GM12873 (cell line): ENCODE results near the gene RPP21.

Source experiments
- TF ChIP-seq, protein P1 (sequence below): IDR thresholded peaks from 2 replicates; pipeline ENCODE4 v1.5.1; 2012; ENCODE audit warnings: low read depth, mild to moderate bottlenecking, moderate library complexity, low read length, control low read depth; ENCODE audit not compliant: insufficient read depth; ENCODE audit errors: missing control alignments

The RPP21 gene

DNA sequence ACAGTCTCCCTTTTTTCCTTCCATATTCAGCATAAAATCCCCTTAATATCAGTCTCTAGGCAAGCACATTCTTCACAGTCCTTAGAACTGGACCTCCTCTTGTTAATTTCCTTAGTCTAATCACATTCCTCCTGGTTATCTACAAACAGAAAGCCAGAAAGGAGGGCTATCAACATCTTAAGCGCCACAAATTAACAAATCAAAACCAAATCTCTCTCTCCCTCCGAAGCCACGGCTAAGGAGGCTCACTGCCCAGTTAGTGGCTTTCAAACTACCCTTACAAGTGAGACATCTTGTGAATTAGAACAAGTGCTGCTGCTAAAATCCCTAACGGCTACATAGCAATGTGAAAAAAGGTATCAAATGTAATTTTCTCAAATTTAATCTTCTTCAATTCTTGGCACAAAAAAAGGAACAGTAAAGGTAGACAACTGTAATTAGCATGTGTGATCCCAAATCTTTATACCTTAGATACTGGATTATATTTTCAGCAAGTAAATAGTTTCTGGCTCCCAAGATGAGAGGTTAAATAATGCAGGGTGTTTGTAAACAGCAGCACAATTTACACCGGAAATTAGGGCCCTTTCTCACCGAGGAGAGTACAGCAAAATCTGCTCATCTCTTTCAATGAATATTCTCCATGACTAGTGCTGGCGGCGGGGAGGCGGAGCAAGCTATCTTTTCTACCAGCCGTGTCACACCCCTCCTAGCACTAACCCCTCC, 19.6 kb upstream of the RPP21 start:
- TF ChIP-seq, protein P1, sequence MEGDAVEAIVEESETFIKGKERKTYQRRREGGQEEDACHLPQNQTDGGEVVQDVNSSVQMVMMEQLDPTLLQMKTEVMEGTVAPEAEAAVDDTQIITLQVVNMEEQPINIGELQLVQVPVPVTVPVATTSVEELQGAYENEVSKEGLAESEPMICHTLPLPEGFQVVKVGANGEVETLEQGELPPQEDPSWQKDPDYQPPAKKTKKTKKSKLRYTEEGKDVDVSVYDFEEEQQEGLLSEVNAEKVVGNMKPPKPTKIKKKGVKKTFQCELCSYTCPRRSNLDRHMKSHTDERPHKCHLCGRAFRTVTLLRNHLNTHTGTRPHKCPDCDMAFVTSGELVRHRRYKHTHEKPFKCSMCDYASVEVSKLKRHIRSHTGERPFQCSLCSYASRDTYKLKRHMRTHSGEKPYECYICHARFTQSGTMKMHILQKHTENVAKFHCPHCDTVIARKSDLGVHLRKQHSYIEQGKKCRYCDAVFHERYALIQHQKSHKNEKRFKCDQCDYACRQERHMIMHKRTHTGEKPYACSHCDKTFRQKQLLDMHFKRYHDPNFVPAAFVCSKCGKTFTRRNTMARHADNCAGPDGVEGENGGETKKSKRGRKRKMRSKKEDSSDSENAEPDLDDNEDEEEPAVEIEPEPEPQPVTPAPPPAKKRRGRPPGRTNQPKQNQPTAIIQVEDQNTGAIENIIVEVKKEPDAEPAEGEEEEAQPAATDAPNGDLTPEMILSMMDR: no peak

DNA sequence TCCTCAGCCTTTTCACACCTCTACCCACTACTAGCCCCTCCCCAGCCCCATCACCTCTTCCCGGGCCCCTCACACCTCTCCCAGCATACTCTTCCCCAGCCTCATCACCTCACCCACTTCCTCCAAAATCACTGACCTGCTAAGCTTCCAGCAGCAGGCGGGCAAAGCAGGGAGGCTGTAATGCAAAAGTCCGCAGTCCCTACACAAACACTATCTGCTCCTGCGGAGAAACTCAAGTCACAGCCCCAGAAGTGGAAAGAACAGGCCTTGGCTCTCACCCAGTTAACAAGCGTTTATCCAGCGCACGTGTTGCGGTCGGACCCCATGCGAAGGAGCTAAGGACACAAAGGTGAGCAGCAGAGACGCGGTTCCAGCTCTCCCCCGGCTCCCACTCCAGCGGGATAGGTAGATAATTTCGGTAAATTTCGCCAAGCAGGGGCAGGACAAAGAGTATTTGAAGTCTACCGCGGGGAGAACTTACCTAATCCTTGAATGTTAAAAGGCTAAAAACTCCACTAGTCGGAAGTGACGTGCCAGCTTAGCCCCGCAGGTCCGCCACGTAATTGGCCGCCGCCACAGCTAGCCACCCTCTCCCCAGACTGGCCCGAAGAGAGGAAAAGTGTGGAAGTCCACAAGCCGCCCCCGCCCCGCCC, 19.0 kb upstream of the RPP21 start:
- TF ChIP-seq, protein P1: no peak

DNA sequence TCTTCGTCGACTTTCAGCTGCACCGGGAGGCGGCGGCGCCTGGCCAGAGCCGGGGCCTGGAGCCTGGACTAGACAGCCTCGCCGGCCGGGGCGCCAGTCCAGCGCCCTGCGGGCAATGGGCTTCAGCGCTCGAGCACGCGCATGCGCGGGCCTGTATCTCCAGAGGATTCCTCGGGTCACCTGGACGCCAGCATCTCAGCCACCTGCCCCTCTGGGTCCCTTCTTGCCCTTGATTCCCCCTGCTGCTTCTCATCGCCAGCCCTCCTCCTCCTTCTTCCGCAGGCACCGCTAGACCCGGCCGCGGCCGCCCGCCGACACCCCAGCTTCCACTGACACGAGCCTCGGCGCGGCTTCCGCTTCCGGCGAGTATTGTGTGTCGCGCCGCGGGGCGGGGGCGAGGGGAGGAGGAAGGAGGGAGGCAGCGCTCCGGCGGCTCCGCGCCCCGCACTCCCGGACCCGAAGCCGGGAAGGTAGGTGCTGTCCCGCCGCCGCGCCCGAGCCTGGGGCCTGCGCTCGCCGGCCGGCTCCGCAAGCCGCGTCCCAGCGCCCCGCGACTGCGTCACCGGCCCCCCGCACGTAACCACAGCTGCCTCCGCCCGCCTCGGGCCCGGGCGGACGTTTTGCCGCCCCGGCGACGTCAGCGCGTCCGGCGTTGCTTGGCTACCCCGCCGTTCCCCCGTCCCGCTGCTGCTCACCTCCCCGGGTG, 18.3 kb upstream of the RPP21 start, which contains the start of gene TRIM39:
TSS of gene TRIM39 (plus strand) at position 402 of the 706 bp plus-strand sequence. CDS start 2,391 bp downstream, outside the sequence.
- TF ChIP-seq, protein P1: no peak

DNA sequence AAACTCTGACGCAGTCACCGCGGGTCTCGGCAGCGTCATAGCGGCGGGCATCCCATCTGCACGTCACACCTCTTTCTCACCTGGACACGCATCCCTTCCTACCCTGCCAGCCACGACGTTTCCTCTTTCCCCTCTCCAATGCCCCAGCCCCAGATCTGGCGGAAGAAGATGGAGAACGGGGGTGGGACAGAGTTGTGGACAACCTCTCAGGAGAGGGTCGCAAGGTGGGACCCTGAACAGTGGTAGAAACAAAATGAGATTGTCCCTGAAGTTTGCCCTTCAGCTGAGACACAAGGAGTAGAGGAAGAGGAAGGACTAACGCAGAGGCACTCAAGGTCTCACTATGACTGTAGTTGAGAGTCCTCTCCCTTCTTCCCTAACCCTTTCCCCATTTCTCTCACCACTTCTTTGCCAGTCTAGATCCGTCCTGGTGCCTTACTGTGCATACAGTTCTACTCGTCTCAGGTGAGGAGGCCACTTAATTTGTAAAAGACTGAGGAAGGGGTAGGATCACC, 17.7 kb upstream of the RPP21 start:
- TF ChIP-seq, protein P1: no peak

DNA sequence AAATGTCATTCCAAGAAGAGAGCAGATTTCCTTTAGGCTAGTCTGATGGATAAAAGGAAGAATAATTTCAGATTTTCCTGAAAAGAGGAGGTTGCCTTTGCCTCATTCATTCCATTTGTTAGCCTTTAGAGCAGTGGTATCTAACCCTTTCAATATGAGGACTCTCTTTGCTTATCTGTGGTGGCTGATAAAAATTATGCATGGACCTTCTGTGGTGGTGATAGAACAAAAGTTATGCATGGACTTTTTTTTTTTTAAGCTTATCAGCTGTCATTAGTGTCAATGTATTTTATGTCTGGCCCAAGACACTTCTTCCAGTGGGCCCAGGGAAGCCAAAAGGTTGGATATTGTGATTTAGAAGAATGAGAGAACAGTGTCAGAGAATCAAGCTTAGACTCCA, 16.6 kb upstream of the RPP21 start:
- TF ChIP-seq, protein P1: no peak

DNA sequence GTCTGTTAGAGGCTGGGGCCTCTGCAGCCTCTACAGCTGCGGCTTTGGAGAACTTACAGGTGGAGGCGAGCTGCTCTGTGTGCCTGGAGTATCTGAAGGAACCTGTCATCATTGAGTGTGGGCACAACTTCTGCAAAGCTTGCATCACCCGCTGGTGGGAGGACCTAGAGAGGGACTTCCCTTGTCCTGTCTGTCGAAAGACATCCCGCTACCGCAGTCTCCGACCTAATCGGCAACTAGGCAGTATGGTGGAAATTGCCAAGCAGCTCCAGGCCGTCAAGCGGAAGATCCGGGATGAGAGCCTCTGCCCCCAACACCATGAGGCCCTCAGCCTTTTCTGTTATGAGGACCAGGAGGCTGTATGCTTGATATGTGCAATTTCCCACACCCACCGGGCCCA, 15.6 kb upstream of the RPP21 start:
- TF ChIP-seq, protein P1: no peak

DNA sequence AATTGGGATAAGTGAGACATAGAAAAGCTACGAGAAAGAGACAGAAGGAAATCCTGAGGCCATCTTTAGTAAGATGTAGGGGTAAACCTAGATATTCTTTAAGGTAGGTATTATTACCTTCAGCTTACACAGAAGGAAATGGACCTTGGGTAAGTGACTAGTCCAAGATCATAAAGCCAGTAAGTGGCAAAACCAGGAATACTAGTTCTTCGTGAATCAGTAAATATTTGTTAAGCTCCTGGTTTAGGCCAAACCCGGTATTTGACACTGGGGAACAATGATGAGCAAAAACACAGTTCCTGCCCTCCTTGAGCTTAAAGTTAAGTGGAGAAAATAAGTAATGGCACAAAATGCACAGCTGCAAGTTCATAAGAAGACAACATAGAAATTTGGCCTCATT, 13.0 kb upstream of the RPP21 start:
- TF ChIP-seq, protein P1: no peak
